HepG2 (cell line): ENCODE measurements around the gene DDAH2. TPM values are rescaled to one million over a fixed set of nuclear protein-coding genes. Genes with fewer than 3 reads are reported as not detected.

ENCODE experiments used
- ARNT ChIP-seq: fragments of 450-650 bp; IDR thresholded peaks from 2 replicates; pipeline ENCODE4 v1.6.1; 2017
- HOMEZ ChIP-seq: IDR thresholded peaks from 2 replicates; pipeline ENCODE4 v1.6.1; 2016; ENCODE audit warnings: low read depth
- IRF9 ChIP-seq: sonication (generic); formaldehyde crosslinking; IDR thresholded peaks from 2 replicates; pipeline ENCODE4 v1.8.0; 2022; ENCODE audit warnings: missing genetic modification reagents, mild to moderate bottlenecking, borderline replicate concordance
- NPAS2 ChIP-seq: sonication (generic); formaldehyde crosslinking; IDR thresholded peaks from 2 replicates; pipeline ENCODE4 v1.8.0; 2022; ENCODE audit warnings: mild to moderate bottlenecking, missing genetic modification reagents, borderline replicate concordance
- SALL2 ChIP-seq: sonication (generic); formaldehyde crosslinking; IDR thresholded peaks from 2 replicates; pipeline ENCODE4 v1.8.1; 2023; ENCODE audit warnings: mild to moderate bottlenecking, missing genetic modification reagents, inconsistent platforms
- STAG1 ChIP-seq: sonication (generic); formaldehyde crosslinking; IDR thresholded peaks from 2 replicates; pipeline ENCODE4 v1.4.0; 2020; ENCODE audit warnings: missing genetic modification reagents
- ZNF598 ChIP-seq: sonication (generic); formaldehyde crosslinking; IDR thresholded peaks from 2 replicates; pipeline ENCODE4 v1.5.1; 2020; ENCODE audit warnings: mild to moderate bottlenecking, missing genetic modification reagents, borderline replicate concordance
- ZNF839 ChIP-seq: sonication (generic); formaldehyde crosslinking; IDR thresholded peaks from 2 replicates; pipeline ENCODE4 v1.4.0; 2020; ENCODE audit warnings: missing genetic modification reagents, mild to moderate bottlenecking, borderline replicate concordance
- polyA plus RNA-seq, 8 experiments: library from polyadenylated mRNA; depleted of rRNA in 3 of 8; stranded (reverse) in 7 of 8; unstranded in 1 of 8; fragments of >200 nt; fragmentation: Illumina TruSeq in 4 of 8; extraction: Trizol in 4 of 8; gene quantifications; 2 replicates each; pipeline versions ENCODE4 v1.2.1 to v1.2.3, GENCODE V29; 2011 to 2016; ENCODE audit warnings: low read depth in 4 of 8, missing spikeins in 1 of 8, mixed read lengths in 1 of 8; ENCODE audit not compliant: insufficient read depth in 1 of 8
- total RNA-seq, 5 experiments: library from RNA; depleted of rRNA; stranded (reverse); fragments of >200 nt; fragmentation: Illumina TruSeq; extraction: Trizol; gene quantifications; 2 replicates each; pipeline ENCODE4 v1.2.3, GENCODE V29; 2016; ENCODE audit warnings: low read depth in 1 of 5
- TF ChIP-seq, protein P1 (sequence below), 2 experiments: fragments of 450-650 bp in 1 of 2; sonication (generic) in 1 of 2; formaldehyde crosslinking in 1 of 2; IDR thresholded peaks; 2 replicates each; pipeline versions ENCODE4 v1.6.1 to v1.8.0; 2016 to 2022; ENCODE audit warnings: antibody characterized with exemption in 1 of 2, mild to moderate bottlenecking in 1 of 2, missing genetic modification reagents in 1 of 2
- TF ChIP-seq, protein P2 (sequence below): sonication (generic); formaldehyde crosslinking; IDR thresholded peaks from 2 replicates; pipeline ENCODE4 v1.4.0; 2020; ENCODE audit warnings: missing genetic modification reagents
- TF ChIP-seq, protein P3 (sequence below): sonication (generic); formaldehyde crosslinking; IDR thresholded peaks from 2 replicates; pipeline ENCODE4 v1.5.0; 2020; ENCODE audit warnings: mild to moderate bottlenecking, missing genetic modification reagents, borderline replicate concordance

Gene DDAH2
- total and polyA plus RNA-seq, 2 of the 13 experiments (the other 11 are each of a cell fraction or from before 2014, with no cell fraction given): 16.4 to 21.1 TPM

GRCh38 chr6:31776989-31777666 lies 48.0 kb upstream of the DDAH2 start, which contains the start of gene VWA7 (continued):
- no peak for TF ChIP-seq IRF9
- no peak for TF ChIP-seq NPAS2 (CRISPR knock-in tag)
- no peak for TF ChIP-seq ZNF598 (CRISPR knock-in tag)
- TF ChIP-seq, protein P1, sequence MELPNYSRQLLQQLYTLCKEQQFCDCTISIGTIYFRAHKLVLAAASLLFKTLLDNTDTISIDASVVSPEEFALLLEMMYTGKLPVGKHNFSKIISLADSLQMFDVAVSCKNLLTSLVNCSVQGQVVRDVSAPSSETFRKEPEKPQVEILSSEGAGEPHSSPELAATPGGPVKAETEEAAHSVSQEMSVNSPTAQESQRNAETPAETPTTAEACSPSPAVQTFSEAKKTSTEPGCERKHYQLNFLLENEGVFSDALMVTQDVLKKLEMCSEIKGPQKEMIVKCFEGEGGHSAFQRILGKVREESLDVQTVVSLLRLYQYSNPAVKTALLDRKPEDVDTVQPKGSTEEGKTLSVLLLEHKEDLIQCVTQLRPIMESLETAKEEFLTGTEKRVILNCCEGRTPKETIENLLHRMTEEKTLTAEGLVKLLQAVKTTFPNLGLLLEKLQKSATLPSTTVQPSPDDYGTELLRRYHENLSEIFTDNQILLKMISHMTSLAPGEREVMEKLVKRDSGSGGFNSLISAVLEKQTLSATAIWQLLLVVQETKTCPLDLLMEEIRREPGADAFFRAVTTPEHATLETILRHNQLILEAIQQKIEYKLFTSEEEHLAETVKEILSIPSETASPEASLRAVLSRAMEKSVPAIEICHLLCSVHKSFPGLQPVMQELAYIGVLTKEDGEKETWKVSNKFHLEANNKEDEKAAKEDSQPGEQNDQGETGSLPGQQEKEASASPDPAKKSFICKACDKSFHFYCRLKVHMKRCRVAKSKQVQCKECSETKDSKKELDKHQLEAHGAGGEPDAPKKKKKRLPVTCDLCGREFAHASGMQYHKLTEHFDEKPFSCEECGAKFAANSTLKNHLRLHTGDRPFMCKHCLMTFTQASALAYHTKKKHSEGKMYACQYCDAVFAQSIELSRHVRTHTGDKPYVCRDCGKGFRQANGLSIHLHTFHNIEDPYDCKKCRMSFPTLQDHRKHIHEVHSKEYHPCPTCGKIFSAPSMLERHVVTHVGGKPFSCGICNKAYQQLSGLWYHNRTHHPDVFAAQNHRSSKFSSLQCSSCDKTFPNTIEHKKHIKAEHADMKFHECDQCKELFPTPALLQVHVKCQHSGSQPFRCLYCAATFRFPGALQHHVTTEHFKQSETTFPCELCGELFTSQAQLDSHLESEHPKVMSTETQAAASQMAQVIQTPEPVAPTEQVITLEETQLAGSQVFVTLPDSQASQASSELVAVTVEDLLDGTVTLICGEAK (IDR thresholded peaks at IDR 0.05): no peak
- TF ChIP-seq, protein P1 (CRISPR knock-in tag; IDR thresholded peaks at IDR 0.05): peak; percentile 58; the same call in 1 of the 2 replicates
- TF ChIP-seq, protein P2, sequence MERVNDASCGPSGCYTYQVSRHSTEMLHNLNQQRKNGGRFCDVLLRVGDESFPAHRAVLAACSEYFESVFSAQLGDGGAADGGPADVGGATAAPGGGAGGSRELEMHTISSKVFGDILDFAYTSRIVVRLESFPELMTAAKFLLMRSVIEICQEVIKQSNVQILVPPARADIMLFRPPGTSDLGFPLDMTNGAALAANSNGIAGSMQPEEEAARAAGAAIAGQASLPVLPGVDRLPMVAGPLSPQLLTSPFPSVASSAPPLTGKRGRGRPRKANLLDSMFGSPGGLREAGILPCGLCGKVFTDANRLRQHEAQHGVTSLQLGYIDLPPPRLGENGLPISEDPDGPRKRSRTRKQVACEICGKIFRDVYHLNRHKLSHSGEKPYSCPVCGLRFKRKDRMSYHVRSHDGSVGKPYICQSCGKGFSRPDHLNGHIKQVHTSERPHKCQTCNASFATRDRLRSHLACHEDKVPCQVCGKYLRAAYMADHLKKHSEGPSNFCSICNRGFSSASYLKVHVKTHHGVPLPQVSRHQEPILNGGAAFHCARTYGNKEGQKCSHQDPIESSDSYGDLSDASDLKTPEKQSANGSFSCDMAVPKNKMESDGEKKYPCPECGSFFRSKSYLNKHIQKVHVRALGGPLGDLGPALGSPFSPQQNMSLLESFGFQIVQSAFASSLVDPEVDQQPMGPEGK (CRISPR knock-in tag): peak; percentile 92
- 0 out of 2 replicates have a peak, but pooled peaks have one; percentile 30 for TF ChIP-seq SALL2 (CRISPR knock-in tag)
- TF ChIP-seq HOMEZ: peak; percentile 70; the same call in 1 of the 2 replicates
- no peak for TF ChIP-seq ARNT
- TF ChIP-seq, protein P3, sequence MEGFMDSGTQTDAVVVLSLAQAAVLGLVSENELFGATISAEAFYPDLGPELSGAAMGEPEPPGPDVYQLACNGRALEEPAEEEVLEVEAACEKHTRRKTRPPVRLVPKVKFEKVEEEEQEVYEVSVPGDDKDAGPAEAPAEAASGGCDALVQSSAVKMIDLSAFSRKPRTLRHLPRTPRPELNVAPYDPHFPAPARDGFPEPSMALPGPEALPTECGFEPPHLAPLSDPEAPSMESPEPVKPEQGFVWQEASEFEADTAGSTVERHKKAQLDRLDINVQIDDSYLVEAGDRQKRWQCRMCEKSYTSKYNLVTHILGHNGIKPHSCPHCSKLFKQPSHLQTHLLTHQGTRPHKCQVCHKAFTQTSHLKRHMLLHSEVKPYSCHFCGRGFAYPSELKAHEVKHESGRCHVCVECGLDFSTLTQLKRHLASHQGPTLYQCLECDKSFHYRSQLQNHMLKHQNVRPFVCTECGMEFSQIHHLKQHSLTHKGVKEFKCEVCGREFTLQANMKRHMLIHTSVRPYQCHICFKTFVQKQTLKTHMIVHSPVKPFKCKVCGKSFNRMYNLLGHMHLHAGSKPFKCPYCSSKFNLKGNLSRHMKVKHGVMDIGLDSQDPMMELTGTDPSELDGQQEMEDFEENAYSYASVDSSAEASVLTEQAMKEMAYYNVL (CRISPR knock-in tag): peak; percentile 20; the same call in 1 of the 2 replicates
- no peak for TF ChIP-seq ZNF839 (CRISPR knock-in tag)
- TF ChIP-seq STAG1 (CRISPR knock-in tag): peak; percentile 12; the same call in 1 of the 2 replicates
